ENCODE measurements around the gene RASGRP3. TPM values are rescaled to one million over a fixed set of nuclear protein-coding genes. Genes with fewer than 3 reads are reported as not detected.

Gene RASGRP3
- total RNA-seq, 4 donors from 2014 or later = 0.53 to 10.2 (median 5.3) TPM

DNA sequence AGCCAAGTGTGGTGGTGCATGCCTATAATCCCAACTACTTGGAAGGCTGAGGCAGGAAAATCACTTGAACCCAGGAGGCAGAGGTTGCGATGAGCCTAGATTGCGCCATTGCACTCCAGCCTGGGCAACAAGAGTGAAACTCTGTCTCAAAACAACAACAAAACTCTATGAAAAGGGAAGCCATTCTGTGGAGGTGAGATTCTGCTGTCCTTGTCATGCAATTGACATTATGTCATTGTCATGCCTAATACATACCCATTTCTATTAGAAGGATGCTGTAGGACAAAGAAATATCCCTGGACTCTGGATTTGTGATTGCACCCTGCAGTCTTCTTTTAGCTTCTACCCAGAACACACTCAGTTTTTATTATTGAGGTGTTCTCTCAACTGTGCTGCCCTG, 8.6 kb downstream of the RASGRP3 start:
- no peak for DNase-seq
- no peaks in the 10 kb centered on the region for H3K4me1 ChIP-seq
- 85 to 96% methylated on average over 2 of the region's 2 CpGs for WGBS, 2 donors
- H3K9me3 ChIP-seq = peaks cover 0 to 12% (median 7%) of the 10 kb centered on the region in 3 donors
- intact Hi-C loops (cut with DNase I) = no loop called here
- H3K27me3 ChIP-seq = no peaks in the 10 kb centered on the region
- no peak for TF ChIP-seq POLR2A (IDR thresholded peaks at IDR 0.05)
- TF ChIP-seq, protein P1, sequence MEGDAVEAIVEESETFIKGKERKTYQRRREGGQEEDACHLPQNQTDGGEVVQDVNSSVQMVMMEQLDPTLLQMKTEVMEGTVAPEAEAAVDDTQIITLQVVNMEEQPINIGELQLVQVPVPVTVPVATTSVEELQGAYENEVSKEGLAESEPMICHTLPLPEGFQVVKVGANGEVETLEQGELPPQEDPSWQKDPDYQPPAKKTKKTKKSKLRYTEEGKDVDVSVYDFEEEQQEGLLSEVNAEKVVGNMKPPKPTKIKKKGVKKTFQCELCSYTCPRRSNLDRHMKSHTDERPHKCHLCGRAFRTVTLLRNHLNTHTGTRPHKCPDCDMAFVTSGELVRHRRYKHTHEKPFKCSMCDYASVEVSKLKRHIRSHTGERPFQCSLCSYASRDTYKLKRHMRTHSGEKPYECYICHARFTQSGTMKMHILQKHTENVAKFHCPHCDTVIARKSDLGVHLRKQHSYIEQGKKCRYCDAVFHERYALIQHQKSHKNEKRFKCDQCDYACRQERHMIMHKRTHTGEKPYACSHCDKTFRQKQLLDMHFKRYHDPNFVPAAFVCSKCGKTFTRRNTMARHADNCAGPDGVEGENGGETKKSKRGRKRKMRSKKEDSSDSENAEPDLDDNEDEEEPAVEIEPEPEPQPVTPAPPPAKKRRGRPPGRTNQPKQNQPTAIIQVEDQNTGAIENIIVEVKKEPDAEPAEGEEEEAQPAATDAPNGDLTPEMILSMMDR (IDR thresholded peaks at IDR 0.05) = no peak
- peak overlapping the region in 1 of 4 donors; percentile 26 for H3K27ac ChIP-seq
- no peak overlapping the region for H3K4me3 ChIP-seq
- no peaks in the 10 kb centered on the region for H3K36me3 ChIP-seq

- no peak for DNase-seq
- TF ChIP-seq POLR2A (IDR thresholded peaks at IDR 0.05) = no peak
- TF ChIP-seq, protein P1 (IDR thresholded peaks at IDR 0.05) = no peak
- H3K4me3 ChIP-seq = no peak overlapping the region
- no peak overlapping the region for H3K27ac ChIP-seq
- H3K36me3 ChIP-seq = no peaks in the 10 kb centered on the region
- 91 to 92% methylated on average over 3 of the region's 3 CpGs for WGBS, 2 donors
- intact Hi-C loops (cut with DNase I) = no loop called here
- H3K27me3 ChIP-seq = no peaks in the 10 kb centered on the region
- peaks cover 0 to 12% (median 7%) of the 10 kb centered on the region in 3 donors for H3K9me3 ChIP-seq
- H3K4me1 ChIP-seq = no peaks in the 10 kb centered on the region
These were observed 10.1 kb downstream of the RASGRP3 start for GRCh38 chr2:33486544-33486943.

DNA sequence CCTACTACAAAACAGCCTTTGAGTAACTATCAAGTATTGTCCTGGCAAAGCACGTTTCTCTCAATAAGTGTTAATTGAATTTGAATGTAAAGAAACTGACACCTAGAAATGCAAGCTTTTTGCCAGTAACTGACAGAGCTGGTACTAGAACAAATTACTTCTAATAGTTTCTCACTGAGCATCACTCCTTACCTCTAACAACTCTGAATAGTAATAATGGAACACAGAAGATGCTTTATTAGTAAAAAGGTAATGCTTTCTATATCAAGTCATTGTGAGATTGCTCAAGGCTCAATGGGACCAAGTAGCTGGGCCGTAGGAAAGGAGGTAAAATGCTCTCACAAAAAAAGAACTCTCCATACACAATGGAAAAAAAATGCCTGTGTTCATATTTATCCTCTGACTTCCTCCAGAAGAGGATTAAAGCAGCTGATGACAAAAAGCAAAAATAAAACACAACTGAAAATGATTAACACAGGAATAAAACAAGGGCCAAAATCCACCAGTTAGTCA, 11.8 kb downstream of the RASGRP3 start:
- 38 to 44% methylated on average over 2 of the region's 2 CpGs for WGBS, 2 donors
- peaks cover 0 to 12% (median 7%) of the 10 kb centered on the region in 3 donors for H3K9me3 ChIP-seq
- intact Hi-C loops (cut with DNase I) = no loop called here
- no peak for DNase-seq
- H3K36me3 ChIP-seq = no peaks in the 10 kb centered on the region
- H3K27ac ChIP-seq = no peak overlapping the region
- no peaks in the 10 kb centered on the region for H3K4me1 ChIP-seq
- no peaks in the 10 kb centered on the region for H3K27me3 ChIP-seq
- TF ChIP-seq POLR2A (IDR thresholded peaks at IDR 0.05) = no peak
- no peak overlapping the region for H3K4me3 ChIP-seq

DNA sequence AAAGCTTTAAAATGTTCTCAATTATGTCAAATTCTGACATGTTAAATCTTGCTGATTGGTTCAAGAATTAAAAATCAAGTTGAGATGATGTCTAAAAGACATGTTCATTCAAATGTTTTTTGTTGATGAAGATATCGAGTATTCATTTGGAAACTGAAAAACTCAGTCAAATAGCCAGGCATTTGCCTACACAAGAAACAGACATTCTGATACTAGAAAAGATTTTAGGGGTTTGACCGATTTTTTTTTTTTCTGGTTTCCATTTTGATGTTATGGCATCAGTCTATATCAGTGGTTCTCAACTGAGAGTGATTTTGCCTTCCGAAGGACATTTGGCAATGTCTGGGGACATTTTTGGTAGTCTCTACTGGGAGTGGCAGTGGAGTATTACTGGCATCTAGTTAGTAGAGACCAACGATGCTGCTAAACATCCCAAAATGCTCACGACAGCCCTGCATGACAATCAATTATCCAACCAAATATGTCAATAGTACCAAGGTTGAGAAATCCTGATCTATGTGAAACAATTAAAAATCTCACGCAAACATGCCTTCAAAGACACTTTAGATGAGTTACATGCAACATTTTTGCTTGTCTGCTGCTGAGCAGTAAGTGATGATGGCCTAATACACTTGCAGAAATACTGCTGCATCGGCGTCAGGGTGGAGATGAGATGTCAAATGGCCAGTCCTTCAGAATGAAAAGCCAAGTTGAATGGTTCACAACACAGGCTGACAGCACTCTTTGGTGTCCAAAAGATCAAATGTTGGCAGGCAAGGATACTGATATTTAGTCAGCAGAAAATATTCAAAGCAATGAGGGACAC, 12.5 kb downstream of the RASGRP3 start:
- TF ChIP-seq POLR2A (IDR thresholded peaks at IDR 0.05) = no peak
- TF ChIP-seq, protein P1 (IDR thresholded peaks at IDR 0.05) = no peak
- intact Hi-C loops (cut with DNase I) = no loop called here
- WGBS, 2 donors = 72 to 76% methylated on average over 8 of the region's 8 CpGs

GRCh38 chr2:33489835-33490431, 13.5 kb downstream of the RASGRP3 start:
- no peak overlapping the region for H3K27ac ChIP-seq
- intact Hi-C loops (cut with DNase I) = no loop called here

More for the DNA sequence above, 12.5 kb downstream of the RASGRP3 start:
- H3K4me1 ChIP-seq = no peaks in the 10 kb centered on the region
- H3K36me3 ChIP-seq = no peaks in the 10 kb centered on the region
- H3K27ac ChIP-seq = no peak overlapping the region
- H3K4me3 ChIP-seq = no peak overlapping the region
- no peaks in the 10 kb centered on the region for H3K27me3 ChIP-seq
- DNase-seq = no peak
- H3K9me3 ChIP-seq = peaks cover 0 to 12% (median 7%) of the 10 kb centered on the region in 3 donors

More at GRCh38 chr2:33489835-33490431, 13.5 kb downstream of the RASGRP3 start:
- H3K4me3 ChIP-seq = no peak overlapping the region
- DNase-seq = no peak
- H3K36me3 ChIP-seq = no peaks in the 10 kb centered on the region
- WGBS, 2 donors = 26 to 43% methylated on average over 2 of the region's 2 CpGs
- H3K4me1 ChIP-seq = no peaks in the 10 kb centered on the region
- H3K27me3 ChIP-seq = no peaks in the 10 kb centered on the region
- no peak for TF ChIP-seq POLR2A (IDR thresholded peaks at IDR 0.05)
- TF ChIP-seq, protein P1 (IDR thresholded peaks at IDR 0.05) = no peak
- H3K9me3 ChIP-seq = peaks cover 0 to 12% (median 7%) of the 10 kb centered on the region in 3 donors
